SK-N-SH (cell line): ENCODE results near the gene SMARCC1. TPM values are rescaled to one million over a fixed set of nuclear protein-coding genes. Genes with fewer than 3 reads are reported as not detected.

ENCODE experiments used
- CTCF ChIA-PET: fragments of 300-600, 350-600 bp; formaldehyde crosslinking; extraction: SDS; loops from one replicate; lab custom pipeline; 2021; lab: Yijun Ruan, JAX
- POLR2A ChIA-PET: fragments of 350-600 bp; sonication (Branson Sonifier 250); formaldehyde crosslinking; extraction: SDS; loops from one replicate; lab custom pipeline; 2020; ENCODE audit warnings: antibody characterized with exemption, inconsistent platforms; lab: Yijun Ruan, JAX
- DNase-seq: peaks from one replicate; pipeline ENCODE4 v3.0.0; 2012
- H2AFZ ChIP-seq: fragments of 200-600 bp; sonication (generic); 2 replicates; pipeline ENCODE4 v1.8.1; 2016; ENCODE audit warnings: antibody characterized with exemption, mild to moderate bottlenecking, low read depth
- H3F3A ChIP-seq: fragments of 200-600 bp; sonication (generic); replicated peaks from 2 replicates; pipeline ENCODE3; 2016; ENCODE audit warnings: antibody characterized with exemption, mild to moderate bottlenecking; ENCODE audit not compliant: insufficient read depth
- H3K27ac ChIP-seq, 2 experiments: fragments of 200-500 bp in 1 of 2; fragments of 200-600 bp in 1 of 2; sonication (Bioruptor generic) in 1 of 2; sonication (generic), shearing (Covaris generic) in 1 of 2; 2 replicates each; pipeline versions ENCODE4 v1.5.1 to v1.6.1; 2014 to 2016; ENCODE audit warnings: low read depth in 2 of 2, inconsistent platforms in 1 of 2, low read length in 1 of 2, mild to moderate bottlenecking in 1 of 2, mixed read lengths in 1 of 2
- H3K27me3 ChIP-seq: fragments of 200-600 bp; sonication (generic), shearing (Covaris generic); 2 replicates; pipeline ENCODE4 v1.6.1; 2016; ENCODE audit warnings: mixed run types; ENCODE audit not compliant: insufficient read depth
- H3K36me3 ChIP-seq, 2 experiments: fragments of 200-500 bp in 1 of 2; fragments of 200-600 bp in 1 of 2; sonication (Bioruptor generic) in 1 of 2; sonication (generic) in 1 of 2; replicated peaks in 1 of 2; 2 replicates each; pipeline versions ENCODE3 to v1.5.1; 2014 to 2016; ENCODE audit warnings: low read length in 1 of 2, mild to moderate bottlenecking in 1 of 2; ENCODE audit not compliant: insufficient read depth in 2 of 2, control insufficient read depth in 1 of 2
- H3K4me1 ChIP-seq, 2 experiments: fragments of 200-500 bp in 1 of 2; fragments of 200-600 bp in 1 of 2; sonication (Bioruptor generic) in 1 of 2; sonication (generic), shearing (Covaris generic) in 1 of 2; 2 replicates each; pipeline versions ENCODE4 v1.5.1 to v1.6.1; 2014 to 2016; ENCODE audit warnings: low read depth in 1 of 2, low read length in 1 of 2, mixed run types in 1 of 2; ENCODE audit not compliant: insufficient read depth in 2 of 2, control insufficient read depth in 1 of 2
- H3K4me2 ChIP-seq: fragments of 200-600 bp; sonication (generic), shearing (Covaris generic); 2 replicates; pipeline ENCODE4 v1.6.1; 2017; ENCODE audit warnings: mixed run types
- H3K4me3 ChIP-seq, 2 experiments: fragments of 200-500 bp in 1 of 2; fragments of 200-600 bp in 1 of 2; sonication (Bioruptor generic) in 1 of 2; sonication (generic), shearing (Covaris generic) in 1 of 2; 2 replicates each; pipeline versions ENCODE4 v1.5.1 to v1.8.1; 2014 to 2016; ENCODE audit warnings: low read depth in 2 of 2, inconsistent platforms in 1 of 2, low read length in 1 of 2, mild to moderate bottlenecking in 1 of 2, mixed read lengths in 1 of 2, moderate library complexity in 1 of 2
- H3K79me2 ChIP-seq: fragments of 200-600 bp; sonication (generic); 2 replicates; pipeline ENCODE4 v1.8.1; 2017; ENCODE audit warnings: mild to moderate bottlenecking; ENCODE audit not compliant: insufficient read depth
- H3K9ac ChIP-seq: fragments of 200-600 bp; sonication (generic); 2 replicates; pipeline ENCODE4 v1.6.1; 2017; ENCODE audit warnings: mixed run types
- H3K9me2 ChIP-seq: fragments of 200-600 bp; sonication (generic); 2 replicates; pipeline ENCODE4 v1.6.1; 2017; ENCODE audit warnings: mixed run types
- H3K9me3 ChIP-seq: fragments of 200-600 bp; sonication (generic); 2 replicates; pipeline ENCODE4 v1.6.1; 2017; ENCODE audit warnings: mixed run types, mild to moderate bottlenecking, moderate library complexity
- H4K20me1 ChIP-seq: fragments of 200-600 bp; sonication (generic); 2 replicates; pipeline ENCODE4 v1.6.1; 2017; ENCODE audit warnings: mild to moderate bottlenecking, mixed run types; ENCODE audit not compliant: insufficient read depth
- CHD2 ChIP-seq: fragments of 150-350 bp; IDR thresholded peaks from 2 replicates; pipeline ENCODE4 v1.6.1; 2018; ENCODE audit warnings: low read length; ENCODE audit not compliant: partially characterized antibody
- ELF1 ChIP-seq: IDR thresholded peaks from 2 replicates; pipeline ENCODE4 v1.4.0; 2012
- EP300 ChIP-seq, 2 experiments: IDR thresholded peaks; 2 replicates each; pipeline versions ENCODE4 v1.4.0 to v1.6.1; 2012; ENCODE audit warnings: borderline replicate concordance in 1 of 2, low read depth in 1 of 2, low read length in 1 of 2
- EZH2phosphoT487 ChIP-seq: fragments of 200-600 bp; sonication (generic); IDR thresholded peaks from 2 replicates; pipeline ENCODE4 v1.6.1; 2017; ENCODE audit warnings: low read depth, mixed run types, mild to moderate bottlenecking, antibody characterized with exemption, moderate library complexity, borderline replicate concordance
- MEF2A ChIP-seq: IDR thresholded peaks from 2 replicates; pipeline ENCODE4 v1.4.0; 2012; ENCODE audit warnings: low read depth, borderline replicate concordance
- POLR2AphosphoS5 ChIP-seq: IDR thresholded peaks from 2 replicates; pipeline ENCODE4 v1.6.1; 2012; ENCODE audit warnings: low read depth, low read length
- RFX5 ChIP-seq: IDR thresholded peaks from 2 replicates; pipeline ENCODE4 v1.6.1; 2012; ENCODE audit warnings: mild to moderate bottlenecking, improper control_type of control experiment, low read length
- SMC3 ChIP-seq: IDR thresholded peaks from 2 replicates; pipeline ENCODE4 v1.6.1; 2012; ENCODE audit warnings: low read depth, low read length, improper control_type of control experiment
- TCF12 ChIP-seq: IDR thresholded peaks from 2 replicates; pipeline ENCODE4 v1.4.0; 2012
- TEAD4 ChIP-seq: IDR thresholded peaks from 2 replicates; pipeline ENCODE4 v1.4.0; 2012; ENCODE audit warnings: mild to moderate bottlenecking, borderline replicate concordance; ENCODE audit not compliant: insufficient read depth
- USF1 ChIP-seq: IDR thresholded peaks from 2 replicates; pipeline ENCODE4 v1.4.0; 2012; ENCODE audit warnings: low read depth, borderline replicate concordance
- YY1 ChIP-seq: IDR thresholded peaks from 2 replicates; pipeline ENCODE4 v1.4.0; 2012; ENCODE audit warnings: low read depth, mild to moderate bottlenecking
- WGBS: methylation state at CpG from one replicate; pipeline ENCODE4 v1.1.6; 2017; ENCODE audit warnings: low lambda C conversion rate; 5-methylcytosine and 5-hydroxymethylcytosine counted together
- polyA plus RNA-seq, 3 experiments: library from polyadenylated mRNA; depleted of rRNA; stranded (reverse); fragments of >200 nt; gene quantifications; 2 replicates each; pipeline ENCODE4 v1.2.3, GENCODE V29; 2012
- TF ChIP-seq, protein P1 (sequence below): fragments of 150-350 bp; IDR thresholded peaks from 2 replicates; pipeline ENCODE4 v1.6.1; 2016; ENCODE audit warnings: mild to moderate bottlenecking, low read depth, low read length

Gene SMARCC1
- polyA plus RNA-seq, 1 of the 3 experiments (the other 2 are of a cell fraction), result 16.5 TPM

DNA sequence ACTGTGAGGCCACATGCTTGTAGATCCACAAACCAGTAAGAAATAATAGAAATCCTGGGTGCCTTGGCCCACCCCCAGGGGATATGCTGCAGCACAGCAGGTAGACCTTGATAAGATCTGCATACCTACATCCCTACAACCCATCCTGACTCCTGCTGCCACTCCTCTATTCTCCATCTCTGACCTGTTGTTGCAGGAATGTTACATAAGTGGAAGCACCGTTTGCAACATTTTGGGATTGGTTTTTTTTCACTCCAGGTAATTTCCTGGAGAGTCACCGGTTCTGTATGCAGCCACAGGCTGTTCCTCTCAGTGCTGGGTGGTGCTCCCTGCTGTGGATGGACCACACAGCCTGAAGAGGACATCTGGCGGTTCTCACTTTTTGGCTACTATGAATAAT, 186.9 kb downstream of the SMARCC1 start:
- Histone ChIP-seq H3K9me3 (no peaks in the 10 kb centered on the region), H3K27me3 (no peaks in the 10 kb centered on the region), H3K4me3 (no peak overlapping the region)
- CTCF ChIA-PET, result no interaction called here
- no peak for TF ChIP-seq YY1
- TF ChIP-seq ELF1, result no peak
- TF ChIP-seq EP300 (IDR thresholded peaks at IDR 0.05; ENCODE audit: borderline replicate concordance in 1 of 2, low read depth in 1 of 2, low read length in 1 of 2), result no peak
- no peak for TF ChIP-seq TEAD4
- no peak for TF ChIP-seq SMC3
- no peak for TF ChIP-seq USF1
- TF ChIP-seq, protein P1, sequence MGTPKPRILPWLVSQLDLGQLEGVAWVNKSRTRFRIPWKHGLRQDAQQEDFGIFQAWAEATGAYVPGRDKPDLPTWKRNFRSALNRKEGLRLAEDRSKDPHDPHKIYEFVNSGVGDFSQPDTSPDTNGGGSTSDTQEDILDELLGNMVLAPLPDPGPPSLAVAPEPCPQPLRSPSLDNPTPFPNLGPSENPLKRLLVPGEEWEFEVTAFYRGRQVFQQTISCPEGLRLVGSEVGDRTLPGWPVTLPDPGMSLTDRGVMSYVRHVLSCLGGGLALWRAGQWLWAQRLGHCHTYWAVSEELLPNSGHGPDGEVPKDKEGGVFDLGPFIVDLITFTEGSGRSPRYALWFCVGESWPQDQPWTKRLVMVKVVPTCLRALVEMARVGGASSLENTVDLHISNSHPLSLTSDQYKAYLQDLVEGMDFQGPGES, result no peak
- TF ChIP-seq EZH2phosphoT487, result no peak
- TF ChIP-seq, all 33 proteins: peak for 0
- no peaks in the 10 kb centered on the region for H3K9me2 ChIP-seq
- no peak overlapping the region for H3K27ac ChIP-seq
- H3F3A ChIP-seq, result no peaks in the 10 kb centered on the region
- 0 out of 2 replicates have a peak, but pooled peaks cover 3% of the 10 kb centered on the region for H4K20me1 ChIP-seq
- peaks cover 30 to 43% of the 10 kb centered on the region in 2 experiments for H3K36me3 ChIP-seq
- no peaks in the 10 kb centered on the region; the same call in 1 of the 2 replicates for H3K79me2 ChIP-seq
- H3K4me1 ChIP-seq, result no peaks in the 10 kb centered on the region
- POLR2A ChIA-PET, result no interaction called here
- DNase-seq, result no peak
- no peak overlapping the region for H2AFZ ChIP-seq
- 90% methylated on average over 3 of the region's 3 CpGs for WGBS
- no peak overlapping the region for H3K9ac ChIP-seq
- H3K4me2 ChIP-seq, result no peak overlapping the region

DNA sequence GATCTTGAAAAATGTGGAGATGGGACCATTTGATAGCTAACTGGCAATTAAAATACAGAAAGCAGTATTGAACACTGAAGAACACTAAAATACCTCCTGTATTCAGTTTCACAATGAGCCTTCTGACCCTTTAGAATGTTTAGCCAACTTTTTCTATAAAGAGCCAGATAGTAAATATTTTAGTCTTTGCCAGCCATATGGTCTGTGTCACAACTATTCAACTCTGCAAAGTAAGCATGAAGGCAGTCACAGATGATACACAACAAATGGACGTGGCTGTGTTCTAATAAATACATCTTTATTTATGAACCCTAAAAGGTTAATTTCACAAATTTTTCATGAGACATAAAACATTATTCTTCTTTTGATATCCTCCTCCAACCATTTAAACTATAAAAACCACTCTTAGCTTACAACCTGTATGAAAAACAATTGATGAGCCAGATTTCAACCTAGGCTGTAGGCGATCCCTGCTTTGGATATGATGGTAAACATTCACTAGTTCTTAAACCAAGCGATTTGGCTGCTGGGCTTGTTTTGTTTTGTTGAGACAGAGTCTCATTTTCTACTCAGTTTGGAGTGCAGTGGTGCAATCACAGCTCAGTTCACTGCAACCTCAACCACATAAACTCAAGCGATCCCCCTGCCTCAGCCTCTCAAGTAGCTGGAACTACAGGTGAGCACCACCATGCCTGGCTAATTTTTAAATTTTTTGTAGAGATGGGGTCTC, 189.5 kb downstream of the SMARCC1 start:
- no peak for DNase-seq
- Histone ChIP-seq H3K4me1 (no peaks in the 10 kb centered on the region), H3K4me2 (no peak overlapping the region), H3K9ac (no peak overlapping the region), H3K27ac (no peak overlapping the region), H3K9me3 (no peaks in the 10 kb centered on the region), H4K20me1 (0 out of 2 replicates have a peak, but pooled peaks cover 3% of the 10 kb centered on the region), H3K36me3 (peaks cover 49 to 60% of the 10 kb centered on the region in 2 experiments), H3K4me3 (no peak overlapping the region), H3F3A (no peaks in the 10 kb centered on the region), H3K27me3 (no peaks in the 10 kb centered on the region), H3K9me2 (no peaks in the 10 kb centered on the region), H3K79me2 (no peaks in the 10 kb centered on the region; the same call in 1 of the 2 replicates), H2AFZ (no peak overlapping the region)
- ChIA-PET POLR2A (no interaction called here), CTCF (no interaction called here)
- TF ChIP-seq TCF12 (no peak), MEF2A (no peak), RFX5 (no peak), ELF1 (no peak), SMC3 (no peak), CHD2 (no peak), POLR2AphosphoS5 (no peak)
- TF ChIP-seq, protein P1, result no peak
- WGBS, result 96% methylated on average over 4 of the region's 4 CpGs
